ENCODE measurements around the gene CD300C.
"Not testable (repeated sequence)": the region's sequence is repeated elsewhere in the genome, so short reads cannot be mapped to it uniquely, and the experiment has no call there.

The CD300C gene

DNA sequence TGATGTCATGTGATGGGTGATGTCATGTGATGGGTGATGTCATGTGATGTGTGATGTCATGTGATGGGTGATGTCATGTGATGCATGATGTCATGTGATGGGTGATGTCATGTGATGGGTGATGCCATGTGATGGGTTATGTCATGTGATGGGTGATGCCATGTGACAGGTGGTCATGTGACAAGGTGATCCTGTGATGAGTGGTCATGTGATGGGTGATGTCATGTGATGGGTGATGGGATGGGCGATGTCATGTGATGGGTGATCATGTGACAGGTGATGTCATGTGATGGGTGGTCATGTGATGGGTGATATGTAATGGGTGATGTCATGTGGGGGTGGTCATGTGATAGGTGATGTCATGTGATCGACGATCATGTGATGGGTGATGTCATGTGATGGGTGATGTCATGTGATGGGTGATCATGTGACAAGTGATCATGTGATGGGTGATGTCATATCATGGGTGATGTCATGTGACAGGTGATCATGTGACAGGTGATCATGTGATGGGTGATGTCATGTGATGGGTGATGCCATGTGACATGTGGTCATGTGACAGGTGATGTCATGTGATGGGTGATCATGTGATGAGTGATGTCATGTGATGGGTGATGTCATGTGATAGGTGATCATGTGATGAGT is 31.8 kb downstream of the CD300C start:
- DNase-seq (ENCODE audit: low spot score): peak; percentile 31

DNA sequence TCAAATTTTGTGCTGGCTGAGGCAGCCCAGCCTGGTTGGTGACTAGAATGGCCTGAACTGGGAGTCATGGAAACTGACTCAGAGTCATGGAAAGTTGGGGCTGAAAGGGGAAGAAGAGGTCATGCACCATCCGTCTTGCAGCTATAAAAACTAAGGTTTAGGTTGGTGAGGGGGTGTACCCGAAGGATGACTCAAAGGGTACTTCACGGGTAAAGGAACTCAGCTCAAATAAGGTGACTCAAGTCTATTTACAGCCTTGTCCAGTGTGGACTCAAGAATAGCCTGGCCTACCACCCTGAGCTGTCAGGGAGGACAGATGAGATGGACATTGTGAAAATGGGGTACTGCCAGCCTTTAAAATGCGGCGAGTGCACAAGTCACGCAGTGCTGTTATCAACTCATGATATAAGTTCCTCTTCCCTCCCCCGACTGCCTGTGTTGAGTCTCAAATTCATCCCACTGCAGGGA is 33.3 kb downstream of the CD300C start:
- no peak for DNase-seq (ENCODE audit: low spot score)

DNA sequence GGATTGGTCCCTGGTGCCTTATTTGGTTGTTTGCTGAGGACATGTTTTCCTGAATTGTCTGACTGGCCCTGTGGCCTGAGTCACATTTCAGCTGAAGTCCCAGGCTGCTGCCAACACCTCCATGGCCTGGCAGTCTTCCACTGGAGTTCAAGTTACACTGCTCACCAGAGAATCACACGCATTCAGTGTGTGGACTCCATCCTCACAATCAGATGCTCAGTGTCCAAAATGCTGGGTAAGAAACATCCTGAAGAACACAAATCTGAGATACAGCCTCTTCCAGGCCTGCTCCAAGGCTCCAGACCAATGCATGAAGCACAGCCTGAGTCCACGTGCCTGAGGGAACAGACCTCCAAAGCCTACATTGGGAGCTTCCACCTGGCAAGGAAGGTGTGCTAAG is 33.9 kb downstream of the CD300C start:
- DNase-seq (ENCODE audit: low spot score): no peak

DNA sequence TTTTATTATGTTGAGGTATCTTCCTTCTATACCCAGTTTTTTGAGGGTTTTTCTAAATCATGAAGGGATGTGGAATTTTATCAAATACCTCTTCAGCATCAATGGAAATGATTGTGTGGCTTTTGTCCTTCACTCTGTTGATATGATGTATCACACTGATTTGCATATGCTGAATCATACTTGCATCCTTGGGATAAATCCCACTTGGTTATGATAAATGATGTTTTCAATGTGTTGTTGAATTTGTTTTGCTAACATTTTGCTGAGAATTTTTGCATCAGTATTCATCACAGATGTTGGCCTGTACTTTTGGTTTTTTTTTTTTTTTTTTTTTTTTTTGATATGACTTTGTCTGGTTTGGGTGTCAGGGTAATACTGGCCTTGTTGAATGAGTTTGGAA is 37.8 kb downstream of the CD300C start:
- no peak for DNase-seq (ENCODE audit: low spot score)

DNA sequence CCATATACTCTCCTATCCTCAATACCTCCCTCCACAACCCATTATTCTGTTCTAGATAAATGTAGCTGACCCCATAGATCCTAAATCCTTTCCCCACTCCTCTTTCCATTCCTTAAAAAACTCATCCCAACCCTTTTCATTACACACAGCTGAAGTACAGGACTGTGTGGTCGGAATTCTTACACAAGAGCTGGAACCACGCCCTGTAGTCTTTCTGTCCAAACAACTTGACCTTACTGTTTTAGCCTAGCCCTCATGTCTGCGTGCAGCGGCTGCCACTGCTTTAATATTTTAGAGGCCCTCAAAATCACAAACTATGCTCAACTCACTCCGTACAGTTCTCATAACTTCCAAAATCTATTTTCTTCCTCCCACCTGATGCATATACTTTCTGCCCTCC is 42.0 kb downstream of the CD300C start:
- DNase-seq (ENCODE audit: low spot score): not testable (repeated sequence)

DNA sequence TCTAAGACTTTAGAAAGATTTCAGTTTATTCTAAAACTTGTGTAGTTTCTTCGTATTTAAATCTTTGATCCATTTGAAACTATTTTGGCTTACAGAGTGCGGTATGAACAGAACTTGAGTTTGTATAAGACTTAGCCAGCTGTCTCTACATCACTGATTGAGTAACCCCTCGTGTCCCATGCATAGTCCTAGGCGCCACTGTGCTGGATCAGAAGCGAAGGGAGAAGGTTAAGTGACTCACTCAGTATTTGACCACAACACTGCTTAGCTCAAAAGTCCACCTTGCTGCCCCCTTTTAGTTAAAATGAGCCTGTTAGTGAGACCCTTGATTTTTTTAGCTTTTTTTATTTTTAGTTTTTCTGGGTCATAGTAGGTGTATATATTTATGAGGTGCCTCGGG is 43.1 kb downstream of the CD300C start:
- DNase-seq (ENCODE audit: low spot score): no peak

DNA sequence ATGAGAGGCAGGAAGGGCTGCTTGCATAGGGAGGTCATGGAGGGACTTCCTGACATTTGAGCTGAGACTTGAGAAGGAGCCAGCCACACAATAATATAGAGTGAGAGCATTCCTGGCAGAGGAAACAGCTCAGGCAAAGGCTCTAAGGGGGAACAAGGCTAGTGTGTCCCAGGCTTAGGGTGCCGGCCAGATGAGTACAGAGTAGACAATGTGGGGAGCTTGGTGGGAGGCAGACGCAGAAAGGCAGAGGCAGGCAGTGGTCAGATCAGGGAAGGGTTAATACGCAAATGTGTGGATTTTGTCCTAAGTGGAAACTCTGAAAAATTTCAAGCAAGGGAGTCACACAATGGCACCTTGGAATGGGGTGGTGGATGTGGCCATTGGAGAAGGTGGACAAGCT is 45.9 kb downstream of the CD300C start:
- DNase-seq (ENCODE audit: low spot score): no peak

DNA sequence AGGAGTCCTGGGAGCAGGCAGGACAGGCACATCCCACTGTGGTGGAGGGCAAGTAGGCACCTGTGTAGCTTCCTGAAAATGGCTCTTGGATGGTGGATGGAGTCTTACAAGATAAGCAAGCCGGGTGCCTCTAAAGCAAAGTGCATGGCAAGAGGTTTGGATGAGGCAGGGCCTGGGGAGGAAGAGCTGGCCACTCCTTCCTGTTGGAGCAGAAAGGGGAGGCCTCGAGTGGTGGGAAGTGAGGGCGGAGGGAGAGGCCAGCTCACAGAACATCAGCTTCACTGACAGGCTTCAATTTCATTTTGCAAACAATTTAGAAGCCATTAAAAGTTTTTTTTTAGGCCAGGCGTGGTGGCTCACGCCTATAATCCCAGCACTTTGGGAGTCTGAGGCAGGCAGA is 48.4 kb downstream of the CD300C start:
- DNase-seq (ENCODE audit: low spot score): peak; percentile 14

DNA sequence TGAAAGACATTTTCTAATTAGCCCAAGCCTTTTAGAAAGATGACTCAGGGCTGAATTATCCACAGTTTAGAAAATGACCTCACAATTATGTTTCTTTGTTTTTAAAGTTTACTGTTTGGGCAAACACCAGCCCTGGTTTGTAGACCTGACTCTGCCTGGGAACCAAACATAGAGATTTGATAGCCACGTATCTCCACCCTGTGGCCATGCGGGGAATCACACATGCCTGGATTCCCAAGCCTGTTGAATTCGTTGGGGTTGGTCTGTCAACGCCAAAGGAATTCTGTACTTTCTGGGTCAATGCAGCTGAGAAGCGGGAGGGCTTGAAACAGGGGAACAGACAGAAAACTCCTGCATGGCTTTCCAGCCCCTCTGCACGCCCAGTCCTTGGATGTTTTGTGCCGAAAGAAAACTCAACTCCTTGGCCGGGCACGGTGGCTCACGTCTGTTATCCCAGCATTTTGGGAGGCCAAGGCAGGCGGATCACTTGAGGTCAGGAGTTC is 52.5 kb downstream of the CD300C start:
- DNase-seq (ENCODE audit: low spot score): peak; percentile 87

DNA sequence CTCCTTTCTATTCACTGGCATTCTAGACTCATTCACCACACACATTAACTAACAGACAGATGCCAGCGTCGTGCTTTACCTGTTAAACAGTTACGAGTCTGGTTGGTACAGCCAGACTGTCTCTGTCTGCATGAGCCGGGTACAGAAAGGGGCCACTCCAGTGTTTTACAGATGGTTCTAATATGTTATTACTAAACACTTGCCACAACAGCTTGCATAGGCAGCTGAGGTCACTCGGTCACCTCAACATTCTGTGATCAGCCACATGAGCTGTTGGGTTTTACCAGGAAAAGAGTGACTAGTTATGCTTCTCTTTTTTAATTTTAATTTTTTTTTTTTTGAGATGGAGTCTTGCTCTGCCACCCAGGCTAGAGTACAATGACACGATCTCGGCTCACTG is 54.3 kb downstream of the CD300C start:
- no peak for DNase-seq (ENCODE audit: low spot score)
